SK-N-SH (cell line): ENCODE data around the gene TTC27. TPM values are rescaled to one million over a fixed set of nuclear protein-coding genes. Genes with fewer than 3 reads are reported as not detected.
"Not testable (repeated sequence)": the region's sequence is repeated elsewhere in the genome, so short reads cannot be mapped to it uniquely, and the experiment has no call there.

Source experiments
- CTCF ChIA-PET: fragments of 300-600, 350-600 bp; formaldehyde crosslinking; extraction: SDS; loops from one replicate; lab custom pipeline; 2021; lab: Yijun Ruan, JAX
- POLR2A ChIA-PET: fragments of 350-600 bp; sonication (Branson Sonifier 250); formaldehyde crosslinking; extraction: SDS; loops from one replicate; lab custom pipeline; 2020; ENCODE audit warnings: antibody characterized with exemption, inconsistent platforms; lab: Yijun Ruan, JAX
- DNase-seq: peaks from one replicate; pipeline ENCODE4 v3.0.0; 2012
- H2AFZ ChIP-seq: fragments of 200-600 bp; sonication (generic); 2 replicates; pipeline ENCODE4 v1.8.1; 2016; ENCODE audit warnings: antibody characterized with exemption, mild to moderate bottlenecking, low read depth
- H3F3A ChIP-seq: fragments of 200-600 bp; sonication (generic); replicated peaks from 2 replicates; pipeline ENCODE3; 2016; ENCODE audit warnings: antibody characterized with exemption, mild to moderate bottlenecking; ENCODE audit not compliant: insufficient read depth
- H3K27ac ChIP-seq, 2 experiments: fragments of 200-500 bp in 1 of 2; fragments of 200-600 bp in 1 of 2; sonication (Bioruptor generic) in 1 of 2; sonication (generic), shearing (Covaris generic) in 1 of 2; 2 replicates each; pipeline versions ENCODE4 v1.5.1 to v1.6.1; 2014 to 2016; ENCODE audit warnings: low read depth in 2 of 2, inconsistent platforms in 1 of 2, low read length in 1 of 2, mild to moderate bottlenecking in 1 of 2, mixed read lengths in 1 of 2
- H3K27me3 ChIP-seq: fragments of 200-600 bp; sonication (generic), shearing (Covaris generic); 2 replicates; pipeline ENCODE4 v1.6.1; 2016; ENCODE audit warnings: mixed run types; ENCODE audit not compliant: insufficient read depth
- H3K36me3 ChIP-seq, 2 experiments: fragments of 200-500 bp in 1 of 2; fragments of 200-600 bp in 1 of 2; sonication (Bioruptor generic) in 1 of 2; sonication (generic) in 1 of 2; replicated peaks in 1 of 2; 2 replicates each; pipeline versions ENCODE3 to v1.5.1; 2014 to 2016; ENCODE audit warnings: low read length in 1 of 2, mild to moderate bottlenecking in 1 of 2; ENCODE audit not compliant: insufficient read depth in 2 of 2, control insufficient read depth in 1 of 2
- H3K4me1 ChIP-seq, 2 experiments: fragments of 200-500 bp in 1 of 2; fragments of 200-600 bp in 1 of 2; sonication (Bioruptor generic) in 1 of 2; sonication (generic), shearing (Covaris generic) in 1 of 2; 2 replicates each; pipeline versions ENCODE4 v1.5.1 to v1.6.1; 2014 to 2016; ENCODE audit warnings: low read depth in 1 of 2, low read length in 1 of 2, mixed run types in 1 of 2; ENCODE audit not compliant: insufficient read depth in 2 of 2, control insufficient read depth in 1 of 2
- H3K4me2 ChIP-seq: fragments of 200-600 bp; sonication (generic), shearing (Covaris generic); 2 replicates; pipeline ENCODE4 v1.6.1; 2017; ENCODE audit warnings: mixed run types
- H3K4me3 ChIP-seq, 2 experiments: fragments of 200-500 bp in 1 of 2; fragments of 200-600 bp in 1 of 2; sonication (Bioruptor generic) in 1 of 2; sonication (generic), shearing (Covaris generic) in 1 of 2; 2 replicates each; pipeline versions ENCODE4 v1.5.1 to v1.8.1; 2014 to 2016; ENCODE audit warnings: low read depth in 2 of 2, inconsistent platforms in 1 of 2, low read length in 1 of 2, mild to moderate bottlenecking in 1 of 2, mixed read lengths in 1 of 2, moderate library complexity in 1 of 2
- H3K79me2 ChIP-seq: fragments of 200-600 bp; sonication (generic); 2 replicates; pipeline ENCODE4 v1.8.1; 2017; ENCODE audit warnings: mild to moderate bottlenecking; ENCODE audit not compliant: insufficient read depth
- H3K9ac ChIP-seq: fragments of 200-600 bp; sonication (generic); 2 replicates; pipeline ENCODE4 v1.6.1; 2017; ENCODE audit warnings: mixed run types
- H3K9me2 ChIP-seq: fragments of 200-600 bp; sonication (generic); 2 replicates; pipeline ENCODE4 v1.6.1; 2017; ENCODE audit warnings: mixed run types
- H3K9me3 ChIP-seq: fragments of 200-600 bp; sonication (generic); 2 replicates; pipeline ENCODE4 v1.6.1; 2017; ENCODE audit warnings: mixed run types, mild to moderate bottlenecking, moderate library complexity
- H4K20me1 ChIP-seq: fragments of 200-600 bp; sonication (generic); 2 replicates; pipeline ENCODE4 v1.6.1; 2017; ENCODE audit warnings: mild to moderate bottlenecking, mixed run types; ENCODE audit not compliant: insufficient read depth
- CHD2 ChIP-seq: fragments of 150-350 bp; IDR thresholded peaks from 2 replicates; pipeline ENCODE4 v1.6.1; 2018; ENCODE audit warnings: low read length; ENCODE audit not compliant: partially characterized antibody
- ELF1 ChIP-seq: IDR thresholded peaks from 2 replicates; pipeline ENCODE4 v1.4.0; 2012
- EP300 ChIP-seq, 2 experiments: IDR thresholded peaks; 2 replicates each; pipeline versions ENCODE4 v1.4.0 to v1.6.1; 2012; ENCODE audit warnings: borderline replicate concordance in 1 of 2, low read depth in 1 of 2, low read length in 1 of 2
- FOXM1 ChIP-seq: IDR thresholded peaks from 2 replicates; pipeline ENCODE4 v1.4.0; 2012; ENCODE audit warnings: low read depth, mild to moderate bottlenecking
- GABPA ChIP-seq: IDR thresholded peaks from 2 replicates; pipeline ENCODE4 v1.4.0; 2012; ENCODE audit warnings: low read depth, mild to moderate bottlenecking
- JUND ChIP-seq: IDR thresholded peaks from 2 replicates; pipeline ENCODE4 v1.4.0; 2012
- NFIC ChIP-seq: IDR thresholded peaks from 2 replicates; pipeline ENCODE4 v1.4.0; 2012; ENCODE audit warnings: borderline replicate concordance
- RCOR1 ChIP-seq: fragments of 150-350 bp; IDR thresholded peaks from 2 replicates; pipeline ENCODE4 v1.6.1; 2017; ENCODE audit warnings: antibody characterized with exemption, low read length
- SIN3A ChIP-seq: IDR thresholded peaks from 2 replicates; pipeline ENCODE4 v1.6.1; 2012; ENCODE audit warnings: low read depth, mild to moderate bottlenecking, low read length, moderate library complexity, borderline replicate concordance
- SMC3 ChIP-seq: IDR thresholded peaks from 2 replicates; pipeline ENCODE4 v1.6.1; 2012; ENCODE audit warnings: low read depth, low read length, improper control_type of control experiment
- TAF1 ChIP-seq: IDR thresholded peaks from 2 replicates; pipeline ENCODE4 v1.6.1; 2012; ENCODE audit warnings: low read depth, mild to moderate bottlenecking, low read length, moderate library complexity, borderline replicate concordance
- TEAD4 ChIP-seq: IDR thresholded peaks from 2 replicates; pipeline ENCODE4 v1.4.0; 2012; ENCODE audit warnings: mild to moderate bottlenecking, borderline replicate concordance; ENCODE audit not compliant: insufficient read depth
- USF2 ChIP-seq: fragments of 150-350 bp; IDR thresholded peaks from 2 replicates; pipeline ENCODE4 v1.6.1; 2017; ENCODE audit warnings: antibody characterized with exemption, low read length, low read depth, borderline replicate concordance
- WGBS: methylation state at CpG from one replicate; pipeline ENCODE4 v1.1.6; 2017; ENCODE audit warnings: low lambda C conversion rate; 5-methylcytosine and 5-hydroxymethylcytosine counted together
- polyA plus RNA-seq, 3 experiments: library from polyadenylated mRNA; depleted of rRNA; stranded (reverse); fragments of >200 nt; gene quantifications; 2 replicates each; pipeline ENCODE4 v1.2.3, GENCODE V29; 2012
- TF ChIP-seq, protein P1 (sequence below): fragments of 150-350 bp; IDR thresholded peaks from 2 replicates; pipeline ENCODE4 v1.6.1; 2016; ENCODE audit warnings: mild to moderate bottlenecking, low read depth, low read length

TTC27 gene
- polyA plus RNA-seq, 1 of the 3 experiments (the other 2 are of a cell fraction), result 14.4 TPM

GRCh38 chr2:32752952-32753351, 125.1 kb downstream of the TTC27 start:
- Histone ChIP-seq H3K27ac (peak overlapping the region; percentile 31 to 58; a peak in 1 of 4 replicates), H3K4me3 (no peak overlapping the region), H3F3A (peaks cover 16% of the 10 kb centered on the region), H3K27me3 (no peaks in the 10 kb centered on the region), H3K9ac (no peak overlapping the region), H4K20me1 (no peaks in the 10 kb centered on the region), H2AFZ (no peak overlapping the region), H3K9me2 (no peaks in the 10 kb centered on the region), H3K79me2 (no peaks in the 10 kb centered on the region), H3K4me2 (no peak overlapping the region), H3K36me3 (peaks cover 10 to 27% of the 10 kb centered on the region in 2 experiments), H3K9me3 (no peaks in the 10 kb centered on the region), H3K4me1 (peaks cover 4 to 6% of the 10 kb centered on the region in 2 experiments; a peak in 3 of 4 replicates)
- ChIA-PET CTCF (interaction anchor here (1.3 kb wide), 1 partner anchor 19 kb away, joined by 3 read pairs; no protein-coding TSS in a partner anchor), POLR2A (no interaction called here)
- DNase-seq, result no peak
- no peak for TF ChIP-seq USF2
- TF ChIP-seq EP300 (IDR thresholded peaks at IDR 0.05; ENCODE audit: borderline replicate concordance in 1 of 2, low read depth in 1 of 2, low read length in 1 of 2), result no peak
- TF ChIP-seq GABPA, result no peak
- TF ChIP-seq ELF1, result no peak
- TF ChIP-seq FOXM1, result no peak
- TF ChIP-seq, protein P1, sequence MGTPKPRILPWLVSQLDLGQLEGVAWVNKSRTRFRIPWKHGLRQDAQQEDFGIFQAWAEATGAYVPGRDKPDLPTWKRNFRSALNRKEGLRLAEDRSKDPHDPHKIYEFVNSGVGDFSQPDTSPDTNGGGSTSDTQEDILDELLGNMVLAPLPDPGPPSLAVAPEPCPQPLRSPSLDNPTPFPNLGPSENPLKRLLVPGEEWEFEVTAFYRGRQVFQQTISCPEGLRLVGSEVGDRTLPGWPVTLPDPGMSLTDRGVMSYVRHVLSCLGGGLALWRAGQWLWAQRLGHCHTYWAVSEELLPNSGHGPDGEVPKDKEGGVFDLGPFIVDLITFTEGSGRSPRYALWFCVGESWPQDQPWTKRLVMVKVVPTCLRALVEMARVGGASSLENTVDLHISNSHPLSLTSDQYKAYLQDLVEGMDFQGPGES, result no peak
- no peak for TF ChIP-seq TAF1
- no peak for TF ChIP-seq CHD2
- no peak for TF ChIP-seq SIN3A
- no peak for TF ChIP-seq JUND
- TF ChIP-seq SMC3, result no peak
- WGBS, result 95% methylated on average over 5 of the region's 5 CpGs

DNA sequence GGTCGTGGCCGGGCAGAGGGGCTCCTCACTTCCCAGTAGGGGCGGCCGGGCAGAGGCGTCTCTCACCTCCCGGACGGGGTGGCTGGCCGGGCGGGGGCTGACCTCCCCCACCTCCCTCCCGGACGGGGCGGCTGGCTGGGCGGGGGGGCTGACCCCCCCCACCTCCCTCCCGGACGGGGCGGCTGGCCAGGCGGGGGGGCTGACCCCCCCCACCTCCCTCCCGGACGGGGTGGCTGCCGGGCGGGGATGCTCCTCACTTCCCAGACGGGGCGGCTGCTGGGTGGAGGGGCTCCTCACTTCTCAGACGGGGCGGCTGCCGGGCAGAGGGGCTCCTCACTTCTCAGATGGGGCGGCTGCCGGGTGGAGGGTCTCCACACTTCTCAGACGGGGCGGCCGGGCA, 126.8 kb downstream of the TTC27 start:
- Histone ChIP-seq H3K36me3 (peaks cover 14 to 26% of the 10 kb centered on the region in 2 experiments), H3F3A (peaks cover 16% of the 10 kb centered on the region)
- H3K4me2 ChIP-seq, H3K4me1 ChIP-seq, POLR2A ChIA-PET, H3K4me3 ChIP-seq, H3K9ac ChIP-seq, H3K27me3 ChIP-seq, H3K27ac ChIP-seq, H4K20me1 ChIP-seq, H2AFZ ChIP-seq, H3K9me2 ChIP-seq, H3K79me2 ChIP-seq, CTCF ChIA-PET, H3K9me3 ChIP-seq, DNase-seq: not testable (repeated sequence)
- 94% methylated on average over 13 of the region's 31 CpGs for WGBS

DNA sequence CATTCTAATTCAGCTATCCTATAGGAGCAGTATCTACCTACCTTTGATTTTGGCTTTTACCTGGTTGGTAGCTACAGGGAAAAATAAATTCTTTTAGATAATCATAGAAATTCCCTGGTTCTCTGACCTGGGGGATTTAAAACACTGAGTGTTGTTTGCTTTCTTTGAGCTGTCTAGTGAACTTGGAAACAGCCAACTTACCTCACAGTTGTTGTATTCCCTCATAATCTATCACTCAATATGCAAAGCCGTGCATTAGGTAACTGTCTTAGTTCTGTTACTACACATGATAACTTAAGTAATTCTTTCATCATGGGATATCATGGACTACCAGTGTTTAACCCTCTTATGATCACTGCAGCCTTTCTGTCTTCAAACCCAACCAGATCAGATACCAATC, 127.8 kb downstream of the TTC27 start:
- no peak overlapping the region for H3K27ac ChIP-seq
- H3K79me2 ChIP-seq, result no peaks in the 10 kb centered on the region
- no peaks in the 10 kb centered on the region for H4K20me1 ChIP-seq
- H3K9ac ChIP-seq, result no peak overlapping the region
- H3K4me1 ChIP-seq, result peaks cover 2 to 6% of the 10 kb centered on the region in 2 experiments; a peak in 3 of 4 replicates
- 95% methylated on average over 1 of the region's 1 CpG for WGBS
- DNase-seq, result no peak
- H3K4me2 ChIP-seq, result no peak overlapping the region
- peaks cover 13% of the 10 kb centered on the region for H3F3A ChIP-seq
- CTCF ChIA-PET, result no interaction called here
- H3K36me3 ChIP-seq, result peaks cover 15 to 23% of the 10 kb centered on the region in 2 experiments
- no peaks in the 10 kb centered on the region for H3K9me2 ChIP-seq
- H2AFZ ChIP-seq, result no peak overlapping the region
- no peaks in the 10 kb centered on the region for H3K9me3 ChIP-seq
- H3K4me3 ChIP-seq, result no peak overlapping the region
- POLR2A ChIA-PET, result no interaction called here
- H3K27me3 ChIP-seq, result no peaks in the 10 kb centered on the region
- TF ChIP-seq TEAD4, result no peak
- no peak for TF ChIP-seq RCOR1
- no peak for TF ChIP-seq NFIC
